K562 (cell line): ENCODE results near the gene CTCF. TPM values are rescaled to one million over a fixed set of nuclear protein-coding genes. Genes with fewer than 3 reads are reported as not detected.

Source experiments
- COPS2 ChIP-seq: fragments of 450-650 bp; conservative IDR thresholded peaks from 2 replicates; pipeline ENCODE4 v1.6.1; 2016; ENCODE audit warnings: mild to moderate bottlenecking, moderate library complexity
- E2F3 ChIP-seq: fragments of 250-450 bp; sonication (Bioruptor Pico); IDR thresholded peaks from 2 replicates; pipeline ENCODE4 v1.4.0; 2020; ENCODE audit warnings: mild to moderate bottlenecking
- ELF2 ChIP-seq: fragments of 250-450 bp; sonication (Bioruptor Pico); IDR thresholded peaks from 2 replicates; pipeline ENCODE4 v1.5.0; 2021; ENCODE audit warnings: mild to moderate bottlenecking
- ERF ChIP-seq: fragments of 450-650 bp; formaldehyde crosslinking; IDR thresholded peaks from 2 replicates; pipeline ENCODE4 v1.4.0; 2020; ENCODE audit warnings: mild to moderate bottlenecking, mixed read lengths
- LCOR ChIP-seq: sonication (generic); formaldehyde crosslinking; IDR thresholded peaks from 2 replicates; pipeline ENCODE4 v1.8.0; 2022; ENCODE audit warnings: mild to moderate bottlenecking, missing genetic modification reagents
- NR2C2 ChIP-seq, 2 experiments: fragments of 200-800 bp in 1 of 2; sonication (Bioruptor generic) in 1 of 2; sonication (generic) in 1 of 2; formaldehyde crosslinking in 1 of 2; IDR thresholded peaks; 2 replicates each; pipeline versions ENCODE4 v1.6.1 to v1.8.0; 2016 to 2022; ENCODE audit warnings: mild to moderate bottlenecking in 1 of 2, missing compliant biosample characterization in 1 of 2, missing genetic modification characterization in 1 of 2, missing genetic modification reagents in 1 of 2
- PATZ1 ChIP-seq: fragments of 250-450 bp; sonication (Bioruptor Pico); IDR thresholded peaks from 2 replicates; pipeline ENCODE4 v1.5.0; 2020; ENCODE audit warnings: mild to moderate bottlenecking, borderline replicate concordance
- RREB1 ChIP-seq: fragments of 250-450 bp; sonication (Bioruptor Pico); IDR thresholded peaks from 2 replicates; pipeline ENCODE4 v1.4.0; 2020
- U2AF2 ChIP-seq: fragments of 200-400 bp; formaldehyde crosslinking; optimal IDR thresholded peaks from 2 replicates; pipeline ENCODE3; 2017; ENCODE audit warnings: low read depth, mild to moderate bottlenecking, low read length
- ZBTB1 ChIP-seq: sonication (generic); formaldehyde crosslinking; IDR thresholded peaks from 2 replicates; pipeline ENCODE4 v1.8.1; 2023; ENCODE audit warnings: missing genetic modification reagents, low read depth, mild to moderate bottlenecking, borderline replicate concordance
- ZFP91 ChIP-seq: sonication (generic); formaldehyde crosslinking; IDR thresholded peaks from 2 replicates; pipeline ENCODE4 v1.8.0; 2022; ENCODE audit warnings: mild to moderate bottlenecking, missing genetic modification reagents
- ZNF143 ChIP-seq: sonication (generic); formaldehyde crosslinking; IDR thresholded peaks from 2 replicates; pipeline ENCODE4 v1.9.0; 2022; ENCODE audit warnings: mild to moderate bottlenecking, missing genetic modification reagents
- ZNF232 ChIP-seq: sonication (generic); formaldehyde crosslinking; IDR thresholded peaks from 2 replicates; pipeline ENCODE4 v1.8.0; 2022; ENCODE audit warnings: mild to moderate bottlenecking, missing genetic modification reagents
- ZNF324 ChIP-seq: fragments of 250-450 bp; sonication (Bioruptor Pico); IDR thresholded peaks from 2 replicates; pipeline ENCODE4 v1.4.0; 2020; ENCODE audit warnings: mild to moderate bottlenecking
- ZNF512 ChIP-seq: IDR thresholded peaks from 2 replicates; pipeline ENCODE4 v1.6.1; 2016; ENCODE audit warnings: missing genetic modification characterization, missing compliant biosample characterization
- polyA plus RNA-seq, 8 experiments: library from polyadenylated mRNA; depleted of rRNA in 4 of 8; stranded (reverse) in 5 of 8; unstranded in 3 of 8; fragments of >200 nt; fragmentation: Nextera tagmentation in 2 of 8; fragmentation: Illumina TruSeq in 1 of 8; extraction: Ambion mirVana in 2 of 8; extraction: Trizol in 1 of 8; gene quantifications; 2 replicates each; pipeline versions ENCODE4 v1.2.1 to v1.2.3, GENCODE V29; 2011 to 2014; ENCODE audit warnings: inconsistent platforms in 1 of 8, missing spikeins in 1 of 8
- total RNA-seq, 7 experiments: library from RNA; depleted of rRNA in 6 of 7; stranded (reverse); fragments of >200 nt in 6 of 7; fragmentation: Illumina TruSeq in 2 of 7; extraction: Trizol in 2 of 7; gene quantifications; 2 replicates each; pipeline versions ENCODE4 v1.2.1 to v1.2.3, GENCODE V29; 2011 to 2021; ENCODE audit warnings: low replicate concordance in 1 of 7

CTCF gene
- total and polyA plus RNA-seq, 9 of the 15 experiments (the other 6 are each of a cell fraction or from before 2014, with no cell fraction given) = 7.8 to 49.2 (median 33.9) TPM

GRCh38 chr16:67562526-67562917 lies at the start of gene CTCF (continued):
- TF ChIP-seq PATZ1 (CRISPR knock-in tag) = no peak
- TF ChIP-seq ZNF324 (CRISPR knock-in tag) = no peak
- TF ChIP-seq E2F3 (CRISPR knock-in tag) = no peak
- no peak for TF ChIP-seq ZNF512 (tag)
- TF ChIP-seq ZBTB1 = no peak
- TF ChIP-seq ZNF232 (CRISPR knock-in tag) = no peak
- TF ChIP-seq ZNF143 (CRISPR knock-in tag) = no peak; the same call in 1 of the 2 replicates
- no peak for TF ChIP-seq RREB1 (CRISPR knock-in tag)
- peak; percentile 56; the same call in 1 of the 2 replicates for TF ChIP-seq ERF (CRISPR knock-in tag)
- TF ChIP-seq LCOR (CRISPR knock-in tag) = no peak
- no peak for TF ChIP-seq ZFP91 (CRISPR knock-in tag)
- TF ChIP-seq NR2C2 (CRISPR knock-in tag; IDR thresholded peaks at IDR 0.05) = no peak
- no peak; the same call in 1 of the 2 replicates for TF ChIP-seq NR2C2 (tag; IDR thresholded peaks at IDR 0.05)
- TF ChIP-seq U2AF2 = no peak
- TF ChIP-seq ELF2 (CRISPR knock-in tag) = no peak
- TF ChIP-seq COPS2 = no peak
